Ishikawa (cell line): ENCODE data around the gene SMAD5.

ENCODE experiments used
- CEBPB ChIP-seq: IDR thresholded peaks from 2 replicates; pipeline ENCODE4 v1.6.1; 2012
- CREB1 ChIP-seq: IDR thresholded peaks from 2 replicates; pipeline ENCODE4 v1.6.1; 2012; ENCODE audit warnings: low read depth
- EGR1 ChIP-seq: IDR thresholded peaks from 2 replicates; pipeline ENCODE4 v1.6.1; 2012
- EP300 ChIP-seq: IDR thresholded peaks from 2 replicates; pipeline ENCODE4 v1.6.1; 2012; ENCODE audit warnings: borderline replicate concordance
- FOXM1 ChIP-seq: IDR thresholded peaks from 2 replicates; pipeline ENCODE4 v1.6.1; 2012; ENCODE audit warnings: low read depth, borderline replicate concordance
- NFIC ChIP-seq: IDR thresholded peaks from 2 replicates; pipeline ENCODE4 v1.6.1; 2012
- RAD21 ChIP-seq: IDR thresholded peaks from 2 replicates; pipeline ENCODE4 v1.6.1; 2012; ENCODE audit warnings: low read depth
- TAF1 ChIP-seq: IDR thresholded peaks from 2 replicates; pipeline ENCODE4 v1.6.1; 2012; ENCODE audit warnings: low read depth, mild to moderate bottlenecking
- TCF12 ChIP-seq: IDR thresholded peaks from 2 replicates; pipeline ENCODE4 v1.6.1; 2012; ENCODE audit warnings: low read depth
- TEAD4 ChIP-seq: IDR thresholded peaks from 2 replicates; pipeline ENCODE4 v1.6.1; 2012
- YY1 ChIP-seq: IDR thresholded peaks from 2 replicates; pipeline ENCODE4 v1.6.1; 2012; ENCODE audit warnings: low read depth
- ZBTB7A ChIP-seq: IDR thresholded peaks from 2 replicates; pipeline ENCODE4 v1.6.1; 2012; ENCODE audit warnings: low read depth
- TF ChIP-seq, protein P1 (sequence below): IDR thresholded peaks from 2 replicates; pipeline ENCODE4 v1.6.1; 2012
- TF ChIP-seq, protein P2 (sequence below): IDR thresholded peaks from 2 replicates; pipeline ENCODE4 v1.6.1; 2012
- TF ChIP-seq, protein P3 (sequence below): IDR thresholded peaks from 2 replicates; pipeline ENCODE4 v1.6.1; 2012; ENCODE audit warnings: low read depth, mild to moderate bottlenecking

SMAD5 gene

DNA sequence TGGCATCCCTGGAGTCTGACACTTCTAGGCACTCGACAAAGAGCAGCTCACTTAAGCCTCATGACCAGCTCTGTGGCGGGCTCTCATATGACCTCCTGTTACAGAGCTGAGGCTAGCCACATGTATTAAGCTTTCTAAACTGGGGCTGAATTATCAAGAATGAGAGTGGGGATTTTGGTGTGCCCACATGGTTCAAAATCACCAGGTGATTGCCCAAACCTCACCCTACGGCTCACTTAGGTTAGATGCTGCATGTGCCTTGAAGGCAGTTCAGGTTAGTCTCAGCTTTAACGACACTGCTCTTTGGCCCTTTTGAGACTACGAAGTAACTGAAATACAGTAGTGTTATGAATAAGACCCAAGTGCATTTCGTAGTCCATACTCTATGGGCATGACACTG is 99.7 kb downstream of the SMAD5 start:
- TF ChIP-seq, protein P1, sequence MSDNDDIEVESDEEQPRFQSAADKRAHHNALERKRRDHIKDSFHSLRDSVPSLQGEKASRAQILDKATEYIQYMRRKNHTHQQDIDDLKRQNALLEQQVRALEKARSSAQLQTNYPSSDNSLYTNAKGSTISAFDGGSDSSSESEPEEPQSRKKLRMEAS = no peak
- TF ChIP-seq, protein P2, sequence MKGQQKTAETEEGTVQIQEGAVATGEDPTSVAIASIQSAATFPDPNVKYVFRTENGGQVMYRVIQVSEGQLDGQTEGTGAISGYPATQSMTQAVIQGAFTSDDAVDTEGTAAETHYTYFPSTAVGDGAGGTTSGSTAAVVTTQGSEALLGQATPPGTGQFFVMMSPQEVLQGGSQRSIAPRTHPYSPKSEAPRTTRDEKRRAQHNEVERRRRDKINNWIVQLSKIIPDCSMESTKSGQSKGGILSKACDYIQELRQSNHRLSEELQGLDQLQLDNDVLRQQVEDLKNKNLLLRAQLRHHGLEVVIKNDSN = no peak
- TF ChIP-seq TCF12 = no peak
- TF ChIP-seq, protein P3, sequence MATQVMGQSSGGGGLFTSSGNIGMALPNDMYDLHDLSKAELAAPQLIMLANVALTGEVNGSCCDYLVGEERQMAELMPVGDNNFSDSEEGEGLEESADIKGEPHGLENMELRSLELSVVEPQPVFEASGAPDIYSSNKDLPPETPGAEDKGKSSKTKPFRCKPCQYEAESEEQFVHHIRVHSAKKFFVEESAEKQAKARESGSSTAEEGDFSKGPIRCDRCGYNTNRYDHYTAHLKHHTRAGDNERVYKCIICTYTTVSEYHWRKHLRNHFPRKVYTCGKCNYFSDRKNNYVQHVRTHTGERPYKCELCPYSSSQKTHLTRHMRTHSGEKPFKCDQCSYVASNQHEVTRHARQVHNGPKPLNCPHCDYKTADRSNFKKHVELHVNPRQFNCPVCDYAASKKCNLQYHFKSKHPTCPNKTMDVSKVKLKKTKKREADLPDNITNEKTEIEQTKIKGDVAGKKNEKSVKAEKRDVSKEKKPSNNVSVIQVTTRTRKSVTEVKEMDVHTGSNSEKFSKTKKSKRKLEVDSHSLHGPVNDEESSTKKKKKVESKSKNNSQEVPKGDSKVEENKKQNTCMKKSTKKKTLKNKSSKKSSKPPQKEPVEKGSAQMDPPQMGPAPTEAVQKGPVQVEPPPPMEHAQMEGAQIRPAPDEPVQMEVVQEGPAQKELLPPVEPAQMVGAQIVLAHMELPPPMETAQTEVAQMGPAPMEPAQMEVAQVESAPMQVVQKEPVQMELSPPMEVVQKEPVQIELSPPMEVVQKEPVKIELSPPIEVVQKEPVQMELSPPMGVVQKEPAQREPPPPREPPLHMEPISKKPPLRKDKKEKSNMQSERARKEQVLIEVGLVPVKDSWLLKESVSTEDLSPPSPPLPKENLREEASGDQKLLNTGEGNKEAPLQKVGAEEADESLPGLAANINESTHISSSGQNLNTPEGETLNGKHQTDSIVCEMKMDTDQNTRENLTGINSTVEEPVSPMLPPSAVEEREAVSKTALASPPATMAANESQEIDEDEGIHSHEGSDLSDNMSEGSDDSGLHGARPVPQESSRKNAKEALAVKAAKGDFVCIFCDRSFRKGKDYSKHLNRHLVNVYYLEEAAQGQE = no peak
- TF ChIP-seq ZBTB7A = no peak
- TF ChIP-seq TAF1 = no peak
- TF ChIP-seq CREB1 = no peak
- TF ChIP-seq FOXM1 = no peak
- TF ChIP-seq NFIC = no peak
- no peak for TF ChIP-seq EGR1
- no peak for TF ChIP-seq EP300
- TF ChIP-seq CEBPB = no peak
- no peak for TF ChIP-seq RAD21
- TF ChIP-seq TEAD4 = no peak
- TF ChIP-seq YY1 = no peak
